HG03575 (cell line): ENCODE measurements around the gene OGFR.

Source experiments
- ATAC-seq: cut with Tn5 transposase; IDR thresholded peaks from one replicate; pipeline ENCODE4 v1.9.1; 2021; ENCODE audit not compliant: unreplicated experiment, insufficient number of reproducible peaks, low FRiP score; ENCODE audit errors: extremely low read depth

The OGFR gene

DNA sequence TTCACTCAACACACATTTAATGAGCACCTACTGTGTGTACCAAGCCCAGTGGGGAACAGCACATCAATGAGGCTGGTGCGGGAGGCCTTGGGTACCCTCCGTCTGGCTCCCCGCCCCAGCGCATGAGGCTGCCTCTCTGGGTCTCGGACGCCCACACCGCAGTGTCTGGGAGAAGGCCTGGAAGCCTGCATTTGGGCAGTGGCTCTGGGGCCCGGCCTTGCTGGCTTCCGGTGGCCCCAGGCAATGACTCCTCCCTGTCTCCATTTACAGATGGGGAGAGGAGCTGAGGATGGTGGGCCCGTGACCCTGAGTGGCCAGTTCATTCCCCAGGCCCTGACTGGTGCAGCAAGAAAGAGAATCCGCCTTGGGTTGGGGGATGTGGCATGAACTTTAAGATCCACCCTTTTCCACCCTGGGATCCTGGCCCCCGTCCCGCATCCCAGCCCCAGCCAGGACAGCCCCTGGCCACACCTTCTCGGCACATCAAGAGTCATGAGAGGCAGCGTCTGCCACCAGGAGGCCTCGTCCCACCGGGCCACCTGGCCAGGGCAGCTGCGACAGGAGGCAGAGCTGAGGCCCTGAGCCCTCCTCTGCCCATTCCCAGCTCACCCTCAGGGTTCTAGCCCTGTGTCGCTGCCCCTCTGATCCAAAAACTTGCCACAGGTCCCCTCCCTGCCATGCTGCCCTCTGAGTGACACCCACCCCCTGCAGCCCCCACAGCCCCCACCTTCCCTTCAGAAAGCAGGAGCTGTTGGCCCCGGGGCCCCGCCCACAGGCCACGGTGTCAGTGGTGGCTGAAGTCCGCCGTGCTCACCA is 25.8 kb upstream of the OGFR start:
- no peak for ATAC-seq

DNA sequence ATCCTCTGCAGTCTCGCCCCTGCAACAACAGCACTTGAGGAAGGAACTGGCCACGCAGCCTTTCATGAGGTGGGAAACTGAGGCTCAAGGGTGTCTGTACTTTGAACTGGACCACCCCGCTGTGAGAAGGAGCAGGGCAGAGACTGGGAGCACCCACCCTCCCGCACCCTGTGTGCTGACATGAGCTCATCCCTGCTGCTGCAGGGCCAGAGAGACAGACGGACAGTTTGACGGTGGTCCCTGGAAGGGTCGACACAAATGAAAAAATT is 25.3 kb upstream of the OGFR start:
- no peak for ATAC-seq

DNA sequence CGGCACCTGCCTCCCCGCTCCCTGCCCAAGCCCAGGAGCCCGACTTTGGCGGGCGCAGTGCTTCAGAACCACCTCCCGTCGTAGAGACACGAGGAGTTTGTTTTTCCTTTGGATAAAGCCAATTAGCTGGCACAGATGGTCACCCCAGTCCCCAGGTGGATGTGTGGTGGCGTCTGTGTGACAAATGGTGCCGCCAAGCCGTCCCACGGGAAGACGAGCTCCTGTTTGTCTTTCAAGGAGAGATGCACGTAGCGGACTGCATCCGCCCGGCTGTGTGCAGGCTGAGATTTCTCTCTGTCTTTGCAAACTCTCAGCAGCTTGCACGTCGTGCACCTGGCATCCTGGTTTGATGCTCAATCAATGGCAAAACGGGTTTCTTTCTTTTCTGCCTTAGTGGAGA is 24.4 kb upstream of the OGFR start:
- ATAC-seq = no peak

DNA sequence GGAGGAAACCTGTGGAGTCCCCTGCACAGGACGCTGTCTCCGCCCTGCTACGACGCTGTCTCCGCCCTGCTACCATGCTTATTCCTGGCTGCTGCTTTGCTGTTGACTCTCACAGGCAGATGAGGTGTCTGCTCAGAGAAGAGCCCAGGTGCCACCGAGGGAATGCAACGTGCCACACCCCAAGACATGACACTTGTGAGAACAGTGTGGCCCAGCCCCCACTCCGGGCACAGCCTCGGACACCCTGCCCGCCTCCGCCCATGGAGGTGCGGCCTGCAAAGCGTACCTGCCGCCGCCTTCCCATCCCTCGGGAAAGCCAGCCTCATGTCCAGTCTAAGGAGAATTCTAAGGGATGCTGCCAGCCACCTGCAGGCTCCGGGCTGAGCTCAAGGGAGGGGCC is 23.9 kb upstream of the OGFR start:
- no peak for ATAC-seq

DNA sequence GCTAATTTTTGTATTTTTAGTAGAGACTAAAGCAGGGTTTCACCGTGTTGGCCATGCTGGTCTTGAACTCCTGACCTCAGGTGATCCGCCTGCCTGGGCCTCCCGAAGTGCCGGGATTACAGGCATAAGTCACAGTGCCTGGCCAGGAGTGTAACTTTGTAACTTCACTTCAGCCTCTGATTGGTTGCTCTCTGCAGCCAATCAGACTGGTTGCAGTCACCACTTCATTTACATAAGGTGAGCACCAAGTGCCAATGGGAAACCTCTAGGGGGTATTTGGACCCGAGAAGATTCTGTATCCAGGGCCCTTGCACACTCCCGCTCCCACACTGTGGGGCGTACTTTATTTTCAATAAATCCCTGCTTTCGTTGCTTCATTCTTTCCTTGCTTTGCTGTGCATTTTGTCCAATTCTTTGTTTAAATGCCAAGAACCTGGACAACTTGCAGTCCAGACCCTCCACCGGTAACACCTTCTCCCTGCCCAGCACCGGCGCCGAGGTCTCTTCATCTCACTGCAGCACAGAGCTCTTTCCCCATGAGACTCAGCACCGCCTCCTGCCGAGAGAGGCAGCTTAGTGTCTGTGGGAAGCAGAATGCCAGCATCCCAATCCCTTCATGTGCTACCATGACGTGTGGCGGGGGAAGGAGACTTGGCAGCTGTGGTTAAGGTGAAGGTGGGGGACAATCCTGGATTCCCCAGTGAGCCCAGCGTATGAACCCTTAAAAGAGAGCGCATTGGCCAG is 22.3 kb upstream of the OGFR start:
- no peak for ATAC-seq

DNA sequence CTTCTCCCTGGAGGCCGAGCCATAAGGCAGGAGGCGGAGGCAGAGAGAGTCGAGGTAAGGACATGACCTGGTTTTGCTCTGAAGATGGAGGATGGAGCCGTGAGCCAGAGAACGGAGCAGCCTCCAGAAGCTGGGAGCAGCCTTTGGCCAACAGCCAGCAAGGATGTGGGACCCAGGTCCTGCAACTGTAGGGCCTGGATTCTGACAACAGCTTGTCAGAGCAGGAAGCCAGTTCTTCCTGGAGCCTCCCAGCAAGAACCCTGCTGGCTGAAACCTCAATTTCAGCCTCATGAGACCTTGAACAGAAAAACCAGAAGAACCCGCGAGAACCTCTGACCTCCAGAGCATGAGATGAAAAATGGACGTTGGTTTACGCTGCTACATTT is 21.7 kb upstream of the OGFR start:
- ATAC-seq = no peak

DNA sequence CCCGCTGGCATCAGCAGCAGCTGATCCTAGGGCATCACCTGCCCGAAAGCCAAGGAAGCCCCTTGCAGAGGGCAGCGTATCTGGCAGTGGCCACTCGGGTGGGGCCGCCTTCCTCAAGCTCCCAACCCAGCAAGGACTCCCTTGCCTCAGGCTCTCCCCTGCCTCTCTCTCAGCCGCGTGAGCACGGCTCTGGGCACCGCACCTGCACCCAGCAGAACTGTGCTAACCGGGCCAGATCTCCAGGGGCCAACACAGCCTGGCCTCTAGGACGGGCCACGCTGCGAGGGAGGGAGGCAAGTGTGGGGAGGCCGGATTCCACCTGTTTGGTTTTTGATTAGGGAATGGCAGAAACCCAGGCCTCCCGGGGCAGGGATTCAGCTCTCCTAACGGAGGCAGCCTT is 20.1 kb upstream of the OGFR start:
- ATAC-seq = no peak

DNA sequence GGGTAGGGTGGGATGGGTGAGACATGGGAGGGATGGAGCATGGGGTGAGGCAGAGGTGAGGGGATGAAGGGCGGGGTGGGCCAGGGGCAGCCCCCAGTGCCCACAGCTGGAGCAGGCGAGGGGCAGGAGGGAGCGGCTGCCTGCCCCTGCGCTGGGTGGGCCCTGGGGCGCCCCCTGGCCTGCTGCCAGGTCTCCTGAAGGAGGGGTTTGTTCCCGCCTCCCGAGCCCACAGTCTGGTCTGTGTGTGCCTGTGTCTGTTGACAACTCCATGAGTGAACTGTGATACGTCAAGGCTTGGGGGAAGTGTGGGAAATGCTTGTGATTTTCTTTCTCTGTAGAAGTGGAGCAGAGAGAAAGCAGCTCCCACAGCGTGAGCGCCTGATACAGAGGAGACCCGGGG is 19.2 kb upstream of the OGFR start:
- no peak for ATAC-seq

DNA sequence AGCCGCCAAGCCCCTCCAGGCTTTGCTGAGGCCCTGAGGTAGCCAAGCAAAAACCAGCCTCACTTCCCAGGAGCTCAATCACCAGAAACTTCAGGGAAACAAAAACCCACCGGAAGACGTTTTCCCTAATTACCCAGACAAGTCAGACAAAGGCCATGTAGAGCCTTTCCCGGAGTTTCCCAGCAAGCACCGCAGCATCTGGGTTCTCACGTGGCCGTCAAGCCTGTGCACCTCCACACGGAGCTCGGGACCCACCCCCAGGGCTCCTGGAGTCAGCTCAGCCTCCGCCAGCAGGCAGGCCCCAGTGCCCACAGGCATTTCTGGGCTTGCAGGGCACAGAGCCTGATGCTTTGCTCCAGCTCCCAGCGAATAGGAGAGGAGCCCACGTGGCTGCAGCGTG is 18.5 kb upstream of the OGFR start:
- ATAC-seq = no peak

DNA sequence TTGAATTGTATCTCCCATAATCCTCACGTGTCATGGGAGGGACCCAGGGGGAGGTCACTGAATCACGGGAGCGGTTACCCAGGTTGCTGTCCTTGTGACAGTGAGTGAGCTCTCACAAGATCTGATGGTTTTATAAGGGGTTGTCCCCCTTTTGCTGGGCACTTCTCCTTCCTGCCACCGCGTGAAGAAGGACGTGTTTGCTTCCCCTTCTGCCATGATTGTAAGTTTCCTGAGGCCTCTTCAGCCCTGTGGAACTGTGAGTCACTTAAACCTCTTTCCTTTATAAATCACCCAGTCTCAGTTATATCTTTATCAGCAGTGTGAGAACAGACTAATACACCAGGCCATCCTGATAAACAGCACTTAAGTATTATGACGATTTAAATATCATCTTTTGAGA is 17.3 kb upstream of the OGFR start:
- ATAC-seq = no peak

DNA sequence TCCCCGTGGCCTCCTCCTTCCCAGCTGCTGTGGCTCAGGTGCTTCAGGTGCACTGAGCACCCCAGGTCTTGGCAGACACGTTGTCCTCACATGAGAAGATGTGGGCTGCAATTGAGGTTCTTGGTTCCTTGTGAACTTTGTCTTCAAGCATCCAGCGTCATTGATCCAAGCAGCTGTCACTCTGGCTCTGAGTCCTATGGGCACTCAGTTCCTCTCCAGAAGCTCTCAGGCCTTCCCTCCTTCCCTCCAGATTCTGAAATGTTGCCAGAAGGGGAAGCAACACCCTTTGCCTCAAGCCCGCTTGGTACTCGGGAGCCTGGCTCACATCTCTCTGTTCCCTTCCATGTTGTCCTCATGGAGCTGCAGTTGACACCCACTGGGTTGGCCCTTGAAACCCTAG is 16.8 kb upstream of the OGFR start:
- no peak for ATAC-seq

DNA sequence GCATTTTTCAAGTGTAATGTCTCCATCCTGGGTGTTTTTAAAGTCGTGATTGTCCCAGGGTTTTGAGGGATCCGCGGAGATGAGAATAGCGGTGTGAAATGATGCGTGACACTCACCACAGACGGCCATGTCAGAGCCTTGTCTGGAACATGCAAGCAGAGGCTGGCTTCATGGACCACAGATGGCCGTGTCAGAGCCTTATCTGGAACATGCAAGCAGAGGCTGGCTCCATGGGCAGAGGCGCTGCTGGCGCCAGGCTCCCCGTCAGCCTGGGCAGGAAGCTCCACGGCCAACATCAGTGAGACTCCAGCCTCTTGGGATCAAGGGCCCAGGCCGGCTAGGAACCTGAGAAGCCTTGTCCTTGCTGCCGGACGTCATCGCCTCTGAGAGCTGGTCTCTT is 16.0 kb upstream of the OGFR start:
- no peak for ATAC-seq

DNA sequence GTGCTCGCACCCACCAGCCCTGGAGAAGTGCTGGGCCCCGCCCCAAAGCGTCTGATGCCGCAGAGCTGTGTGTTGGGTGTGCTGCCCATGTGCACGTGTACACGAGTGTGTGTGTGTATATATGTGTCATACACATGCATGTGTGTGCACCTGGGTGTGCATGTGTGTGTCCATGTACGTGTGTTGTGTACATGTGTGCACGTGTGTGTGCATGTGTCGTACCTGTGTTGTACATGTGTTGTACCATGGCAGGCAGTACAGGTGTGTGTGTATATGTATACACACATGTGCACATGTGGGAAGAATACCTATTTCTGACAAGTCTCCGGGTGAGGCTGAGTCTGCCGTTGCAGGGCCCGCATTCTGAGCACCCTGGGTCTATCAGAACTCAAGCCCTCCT is 14.6 kb upstream of the OGFR start:
- no peak for ATAC-seq

DNA sequence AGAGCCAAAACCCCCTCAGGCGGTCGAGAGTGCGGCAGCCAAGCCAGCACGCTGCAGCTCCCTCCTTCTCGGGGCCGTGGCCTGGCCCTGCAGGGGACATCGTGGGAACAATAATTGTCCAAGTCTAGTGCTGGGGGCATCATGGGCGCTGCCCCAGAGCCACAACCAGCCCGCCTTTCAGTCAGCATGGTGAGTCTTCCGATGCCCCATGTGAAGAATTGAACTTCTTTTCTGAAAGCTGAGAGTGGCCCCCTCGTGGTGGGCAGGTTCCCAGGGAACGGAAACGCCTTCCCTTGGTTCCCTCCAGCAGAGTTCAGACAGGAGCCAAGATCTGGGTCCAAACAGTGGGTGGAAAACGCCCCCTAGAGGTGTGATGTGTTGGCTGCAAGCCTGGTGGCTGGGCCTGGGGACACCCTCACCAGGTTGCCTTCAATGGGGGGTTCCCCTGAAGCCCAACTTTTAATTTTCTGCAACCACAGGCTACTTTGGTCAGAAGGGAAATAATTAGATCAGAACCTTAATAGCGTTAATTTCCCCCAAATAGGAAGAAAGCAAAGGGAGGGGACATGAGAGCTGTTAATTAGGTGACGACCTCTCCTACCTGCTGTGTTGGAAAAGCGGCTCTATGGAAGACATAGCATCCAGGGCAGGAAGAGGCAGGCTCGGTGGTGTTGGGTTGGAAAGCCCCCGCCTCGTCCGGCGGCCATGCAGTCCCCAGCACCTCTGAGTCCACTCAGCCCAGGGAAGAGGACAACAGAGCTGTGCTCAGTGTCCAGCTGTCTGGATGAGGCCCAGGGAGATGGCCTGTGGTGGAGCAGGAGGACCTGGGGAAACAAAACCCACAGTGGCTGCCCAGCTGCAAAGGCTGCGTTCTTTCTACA is 13.1 kb upstream of the OGFR start:
- no peak for ATAC-seq

DNA sequence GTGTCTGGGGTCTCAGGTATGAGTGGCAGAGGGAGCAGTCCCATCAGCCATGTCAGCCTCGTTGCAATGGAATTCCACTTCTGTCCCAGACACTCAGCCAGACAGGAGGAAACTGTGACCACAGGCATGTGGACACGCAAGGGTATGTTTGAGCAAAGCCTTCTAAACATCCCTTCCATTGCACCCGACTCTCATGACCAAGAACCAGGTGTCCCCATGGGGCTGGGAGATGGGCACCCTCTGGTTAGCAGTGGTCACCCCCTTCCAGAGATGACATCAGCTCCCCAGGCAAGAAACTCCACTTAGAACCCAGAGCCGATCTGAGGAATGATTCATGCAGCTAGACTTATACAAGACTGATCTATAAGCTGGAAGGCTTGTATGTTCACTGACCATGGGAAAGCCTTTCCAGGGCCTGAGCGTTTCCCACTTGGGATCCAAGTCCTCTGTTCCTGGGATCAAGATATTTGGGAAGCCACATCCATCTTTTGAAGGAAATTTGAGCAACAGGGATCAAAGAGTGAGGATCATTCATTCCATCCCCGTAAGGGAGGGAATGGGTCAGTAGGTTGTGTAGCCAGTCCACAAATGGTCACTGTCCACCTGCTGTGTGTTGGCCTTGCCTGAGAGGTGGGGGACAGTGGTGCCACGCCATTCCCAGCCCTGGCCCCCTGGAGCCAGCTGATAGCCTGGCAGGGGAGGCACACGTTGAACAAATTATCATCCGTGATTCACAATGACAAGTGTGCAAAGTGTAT is 12.3 kb upstream of the OGFR start:
- ATAC-seq = no peak

DNA sequence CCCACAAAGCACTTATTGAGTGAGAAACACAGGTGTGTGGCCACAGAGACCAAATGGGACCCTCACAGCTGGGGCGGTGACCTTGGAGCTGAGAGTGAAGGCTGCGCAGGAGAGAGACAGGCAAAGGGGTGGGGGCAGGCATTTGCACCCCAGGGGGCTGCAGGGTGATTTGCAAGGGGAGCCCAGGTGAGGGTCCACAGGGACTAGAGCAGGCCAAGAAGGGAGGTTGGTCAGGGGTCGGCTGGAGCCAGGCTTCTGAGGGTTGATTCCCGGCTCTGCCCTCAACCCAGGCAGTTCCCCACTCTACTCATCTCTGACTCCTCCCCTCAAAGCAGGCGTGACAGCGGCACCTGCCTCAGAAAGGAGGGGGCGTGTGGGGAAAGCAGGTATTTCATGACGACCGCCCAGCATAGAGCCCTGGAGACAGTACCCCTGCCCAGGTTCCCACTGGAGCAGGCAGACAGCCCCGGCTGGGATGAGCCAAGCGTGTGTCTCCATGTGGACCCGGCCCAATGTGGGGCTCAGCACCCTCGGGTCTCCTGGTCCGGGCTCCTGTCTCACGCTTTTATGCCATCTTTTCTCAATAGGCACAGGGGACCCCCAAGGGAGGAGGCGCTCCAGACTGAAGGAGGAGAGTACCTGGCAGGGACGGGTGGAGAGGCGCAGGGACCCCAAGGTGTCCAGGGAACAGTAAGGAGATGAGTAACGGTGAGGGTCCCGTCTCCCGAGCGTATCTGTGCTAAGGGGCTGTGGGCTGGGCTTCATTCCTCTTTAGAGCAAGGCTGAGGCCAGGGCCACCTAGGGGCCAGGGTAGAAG is 11.5 kb upstream of the OGFR start:
- ATAC-seq = no peak

DNA sequence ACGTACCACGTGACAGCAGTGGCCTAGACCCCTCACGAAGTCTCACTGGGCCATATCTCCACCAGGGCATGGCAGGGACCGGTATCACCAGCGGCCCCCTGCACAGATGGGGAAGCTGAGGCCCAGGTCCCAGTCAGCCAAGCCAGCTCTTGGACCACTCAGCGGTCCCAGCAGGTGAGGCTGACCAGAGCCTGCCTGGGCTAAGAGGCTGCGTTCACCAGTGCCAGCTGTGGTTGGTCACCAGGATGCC is 11.0 kb upstream of the OGFR start:
- no peak for ATAC-seq

DNA sequence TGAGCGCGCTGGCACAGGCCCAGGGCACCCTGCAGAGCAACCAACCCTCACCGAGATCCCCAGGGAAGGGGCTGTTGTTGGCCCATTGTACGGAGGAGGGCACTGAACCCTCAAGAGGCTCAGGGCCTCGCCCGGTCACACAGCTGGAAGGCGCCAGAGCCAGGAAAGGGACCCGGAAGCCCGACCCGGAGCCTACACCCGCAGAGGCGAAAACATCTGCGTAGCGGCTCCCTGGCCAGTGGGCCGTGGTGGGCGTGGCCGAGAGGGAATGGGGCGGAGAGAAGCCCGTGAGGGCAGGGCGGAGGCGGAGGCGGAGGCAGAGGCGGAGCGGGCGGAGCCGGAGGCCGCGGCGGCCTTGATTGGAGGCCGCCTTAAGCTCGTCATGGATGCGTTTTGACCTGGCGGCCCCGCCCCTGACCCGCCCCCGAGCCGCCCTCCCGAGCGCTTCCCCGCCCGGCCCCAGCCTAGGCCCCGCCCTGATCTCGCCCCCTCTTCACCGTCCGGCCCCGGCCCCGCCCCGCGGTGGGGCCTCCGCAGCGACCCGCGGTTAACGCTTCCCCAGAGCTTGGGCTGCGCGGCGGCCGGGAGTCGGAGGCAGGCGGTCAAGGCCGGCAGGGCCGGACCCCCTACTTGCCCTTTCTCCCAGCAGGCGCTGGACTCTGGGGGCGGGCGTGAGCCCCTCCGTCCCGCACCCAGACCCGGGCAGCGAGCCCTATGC is 10.5 kb upstream of the OGFR start:
- ATAC-seq = no peak
